ENCODE results near the gene IL17RA. TPM values are rescaled to one million over a fixed set of nuclear protein-coding genes. Genes with fewer than 3 reads are reported as not detected.

IL17RA gene
- polyA plus RNA-seq, 1 donor from 2014 or later, result 0.52 TPM

DNA sequence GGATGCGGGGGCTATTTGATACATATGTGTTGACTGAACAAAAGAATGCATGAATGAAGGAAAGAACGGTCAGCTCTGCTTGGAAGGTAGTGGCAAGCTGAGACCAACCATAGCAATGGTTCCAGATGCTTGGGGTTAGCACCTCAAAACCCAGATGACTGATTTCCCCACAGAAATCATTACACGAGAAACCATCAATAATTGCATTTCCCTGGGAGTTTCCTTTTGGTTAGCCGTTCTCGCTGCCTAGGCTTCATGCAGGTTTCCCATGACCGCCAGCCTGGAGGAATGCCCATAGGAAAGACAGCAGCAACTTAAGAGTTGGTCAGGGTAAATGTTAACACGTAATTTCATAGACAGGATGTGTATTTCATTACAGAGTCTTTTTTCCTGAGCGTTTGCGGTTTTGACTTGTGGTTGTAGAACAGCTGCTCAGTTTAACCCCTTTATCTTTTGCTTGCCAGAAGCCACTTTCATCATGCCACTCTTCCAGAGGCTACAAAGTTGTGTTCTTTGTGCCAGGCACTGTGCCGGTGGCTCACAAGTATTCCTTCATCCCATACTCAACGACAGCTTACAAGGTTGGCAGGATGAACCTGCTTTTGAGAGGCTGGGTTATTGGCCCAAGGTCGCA lies 2.8 kb downstream of the IL17RA start:
- H3F3A ChIP-seq (ENCODE audit: insufficient read depth, low read length, poor library complexity, severe bottlenecking), result no peaks in the 10 kb centered on the region
- no peak overlapping the region for H3K9ac ChIP-seq (ENCODE audit: low read length)
- no peaks in the 10 kb centered on the region for H3K36me3 ChIP-seq (ENCODE audit: insufficient read depth, low read length)
- TF ChIP-seq, protein P1, sequence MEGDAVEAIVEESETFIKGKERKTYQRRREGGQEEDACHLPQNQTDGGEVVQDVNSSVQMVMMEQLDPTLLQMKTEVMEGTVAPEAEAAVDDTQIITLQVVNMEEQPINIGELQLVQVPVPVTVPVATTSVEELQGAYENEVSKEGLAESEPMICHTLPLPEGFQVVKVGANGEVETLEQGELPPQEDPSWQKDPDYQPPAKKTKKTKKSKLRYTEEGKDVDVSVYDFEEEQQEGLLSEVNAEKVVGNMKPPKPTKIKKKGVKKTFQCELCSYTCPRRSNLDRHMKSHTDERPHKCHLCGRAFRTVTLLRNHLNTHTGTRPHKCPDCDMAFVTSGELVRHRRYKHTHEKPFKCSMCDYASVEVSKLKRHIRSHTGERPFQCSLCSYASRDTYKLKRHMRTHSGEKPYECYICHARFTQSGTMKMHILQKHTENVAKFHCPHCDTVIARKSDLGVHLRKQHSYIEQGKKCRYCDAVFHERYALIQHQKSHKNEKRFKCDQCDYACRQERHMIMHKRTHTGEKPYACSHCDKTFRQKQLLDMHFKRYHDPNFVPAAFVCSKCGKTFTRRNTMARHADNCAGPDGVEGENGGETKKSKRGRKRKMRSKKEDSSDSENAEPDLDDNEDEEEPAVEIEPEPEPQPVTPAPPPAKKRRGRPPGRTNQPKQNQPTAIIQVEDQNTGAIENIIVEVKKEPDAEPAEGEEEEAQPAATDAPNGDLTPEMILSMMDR (IDR thresholded peaks at IDR 0.05; ENCODE audit: poor library complexity, severe bottlenecking), result no peak
- TF ChIP-seq EP300 (conservative IDR thresholded peaks at IDR 0.05; ENCODE audit: poor library complexity, severe bottlenecking), result no peak
- no peak for TF ChIP-seq RAD21 (conservative IDR thresholded peaks at IDR 0.05)
- TF ChIP-seq MXI1 (conservative IDR thresholded peaks at IDR 0.05; ENCODE audit: poor library complexity, severe bottlenecking), result no peak
- TF ChIP-seq EZH2 (IDR thresholded peaks at IDR 0.05; ENCODE audit: borderline replicate concordance, insufficient read depth, low read length, poor library complexity, severe bottlenecking), result no peak
- TF ChIP-seq SMC3 (conservative IDR thresholded peaks at IDR 0.05; ENCODE audit: poor library complexity), result no peak
- TF ChIP-seq, protein P2, sequence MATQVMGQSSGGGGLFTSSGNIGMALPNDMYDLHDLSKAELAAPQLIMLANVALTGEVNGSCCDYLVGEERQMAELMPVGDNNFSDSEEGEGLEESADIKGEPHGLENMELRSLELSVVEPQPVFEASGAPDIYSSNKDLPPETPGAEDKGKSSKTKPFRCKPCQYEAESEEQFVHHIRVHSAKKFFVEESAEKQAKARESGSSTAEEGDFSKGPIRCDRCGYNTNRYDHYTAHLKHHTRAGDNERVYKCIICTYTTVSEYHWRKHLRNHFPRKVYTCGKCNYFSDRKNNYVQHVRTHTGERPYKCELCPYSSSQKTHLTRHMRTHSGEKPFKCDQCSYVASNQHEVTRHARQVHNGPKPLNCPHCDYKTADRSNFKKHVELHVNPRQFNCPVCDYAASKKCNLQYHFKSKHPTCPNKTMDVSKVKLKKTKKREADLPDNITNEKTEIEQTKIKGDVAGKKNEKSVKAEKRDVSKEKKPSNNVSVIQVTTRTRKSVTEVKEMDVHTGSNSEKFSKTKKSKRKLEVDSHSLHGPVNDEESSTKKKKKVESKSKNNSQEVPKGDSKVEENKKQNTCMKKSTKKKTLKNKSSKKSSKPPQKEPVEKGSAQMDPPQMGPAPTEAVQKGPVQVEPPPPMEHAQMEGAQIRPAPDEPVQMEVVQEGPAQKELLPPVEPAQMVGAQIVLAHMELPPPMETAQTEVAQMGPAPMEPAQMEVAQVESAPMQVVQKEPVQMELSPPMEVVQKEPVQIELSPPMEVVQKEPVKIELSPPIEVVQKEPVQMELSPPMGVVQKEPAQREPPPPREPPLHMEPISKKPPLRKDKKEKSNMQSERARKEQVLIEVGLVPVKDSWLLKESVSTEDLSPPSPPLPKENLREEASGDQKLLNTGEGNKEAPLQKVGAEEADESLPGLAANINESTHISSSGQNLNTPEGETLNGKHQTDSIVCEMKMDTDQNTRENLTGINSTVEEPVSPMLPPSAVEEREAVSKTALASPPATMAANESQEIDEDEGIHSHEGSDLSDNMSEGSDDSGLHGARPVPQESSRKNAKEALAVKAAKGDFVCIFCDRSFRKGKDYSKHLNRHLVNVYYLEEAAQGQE (IDR thresholded peaks at IDR 0.05; ENCODE audit: borderline replicate concordance), result no peak
- TF ChIP-seq TAF1 (IDR thresholded peaks at IDR 0.05; ENCODE audit: low read depth), result no peak
- no peaks in the 10 kb centered on the region for H4K20me1 ChIP-seq (ENCODE audit: insufficient read depth)
- H3K79me2 ChIP-seq (replicated peaks; ENCODE audit: insufficient read depth, low read length), result no peaks in the 10 kb centered on the region
- H2AFZ ChIP-seq (ENCODE audit: low read depth, low read length), result no peak overlapping the region
- no peak overlapping the region for H3K27ac ChIP-seq (ENCODE audit: low read length)
- no peaks in the 10 kb centered on the region for H3K9me2 ChIP-seq (ENCODE audit: insufficient read depth, low read length)
- H3K4me2 ChIP-seq (ENCODE audit: low read length), result no peak overlapping the region
- no peaks in the 10 kb centered on the region for H3K9me3 ChIP-seq (ENCODE audit: low read length)
- no peak overlapping the region for H3K4me3 ChIP-seq (ENCODE audit: low read length)
- H3K27me3 ChIP-seq (ENCODE audit: insufficient read depth, low read depth, low read length), result peaks cover 46% of the 10 kb centered on the region

DNA sequence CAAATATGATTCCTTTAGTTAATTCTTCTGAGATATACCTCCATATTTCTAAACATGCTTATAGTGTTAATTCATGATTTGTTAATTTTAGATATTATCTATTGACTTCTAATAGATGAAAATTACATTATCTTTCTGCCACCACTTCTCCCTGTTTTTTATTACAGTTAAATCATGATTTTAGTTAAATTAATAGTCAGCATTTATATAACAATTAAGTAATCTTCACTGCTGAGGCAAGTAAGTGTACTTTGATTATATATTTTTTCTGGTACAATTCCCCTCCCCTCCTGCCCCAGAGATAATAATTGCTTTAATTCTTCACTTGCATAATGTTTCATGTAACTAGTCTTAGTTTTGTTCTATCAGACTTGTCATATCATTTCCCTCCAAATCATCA lies 5.8 kb downstream of the IL17RA start:
- peaks cover 24% of the 10 kb centered on the region for H3K27me3 ChIP-seq (ENCODE audit: insufficient read depth, low read depth, low read length)
- no peaks in the 10 kb centered on the region for H3K79me2 ChIP-seq (replicated peaks; ENCODE audit: insufficient read depth, low read length)
- H3K9me3 ChIP-seq (ENCODE audit: low read length), result no peaks in the 10 kb centered on the region
- H3K9ac ChIP-seq (ENCODE audit: low read length), result no peak overlapping the region
- H3F3A ChIP-seq (ENCODE audit: insufficient read depth, low read length, poor library complexity, severe bottlenecking), result no peaks in the 10 kb centered on the region
- H4K20me1 ChIP-seq (ENCODE audit: insufficient read depth), result no peaks in the 10 kb centered on the region
- H3K36me3 ChIP-seq (ENCODE audit: insufficient read depth, low read length), result no peaks in the 10 kb centered on the region
- no peak overlapping the region for H3K4me2 ChIP-seq (ENCODE audit: low read length)
- H2AFZ ChIP-seq (ENCODE audit: low read depth, low read length), result no peak overlapping the region
- TF ChIP-seq EZH2 (IDR thresholded peaks at IDR 0.05; ENCODE audit: borderline replicate concordance, insufficient read depth, low read length, poor library complexity, severe bottlenecking) (no peak), RAD21 (conservative IDR thresholded peaks at IDR 0.05) (no peak), MXI1 (conservative IDR thresholded peaks at IDR 0.05; ENCODE audit: poor library complexity, severe bottlenecking) (no peak), TAF1 (IDR thresholded peaks at IDR 0.05; ENCODE audit: low read depth) (no peak), EP300 (conservative IDR thresholded peaks at IDR 0.05; ENCODE audit: poor library complexity, severe bottlenecking) (no peak), POLR2AphosphoS5 (IDR thresholded peaks at IDR 0.05) (no peak), SMC3 (conservative IDR thresholded peaks at IDR 0.05; ENCODE audit: poor library complexity) (no peak)
- TF ChIP-seq, protein P2 (IDR thresholded peaks at IDR 0.05; ENCODE audit: borderline replicate concordance), result no peak
- TF ChIP-seq, protein P1 (IDR thresholded peaks at IDR 0.05; ENCODE audit: poor library complexity, severe bottlenecking), result no peak
- H3K27ac ChIP-seq (ENCODE audit: low read length), result no peak overlapping the region
- no peaks in the 10 kb centered on the region for H3K9me2 ChIP-seq (ENCODE audit: insufficient read depth, low read length)
- H3K4me3 ChIP-seq (ENCODE audit: low read length), result no peak overlapping the region
